ENCODE measurements around the gene SEC23IP.

SEC23IP gene

GRCh38 chr10:119980956-119981750 is 88.6 kb downstream of the SEC23IP start:
- ATAC-seq (replicated peaks), result no peak
- Mint-ChIP-seq H3K36me3 (ENCODE audit: insufficient read depth) (no peaks in the 10 kb centered on the region), H3K9me3 (no peaks in the 10 kb centered on the region), H3K27ac (no peak overlapping the region), H3K4me1 (ENCODE audit: low read depth in 2 of 2) (no peaks in the 10 kb centered on the region), H3K4me3 (no peak overlapping the region), H3K27me3 (peaks cover 22 to 29% of the 10 kb centered on the region in 2 donors)
- no peak for DNase-seq

GRCh38 chr10:119981826-119982225 is 89.3 kb downstream of the SEC23IP start:
- Mint-ChIP-seq H3K36me3 (ENCODE audit: insufficient read depth) (no peaks in the 10 kb centered on the region), H3K27me3 (peaks cover 17 to 22% of the 10 kb centered on the region in 2 donors), H3K4me1 (ENCODE audit: low read depth in 2 of 2) (no peaks in the 10 kb centered on the region), H3K27ac (no peak overlapping the region), H3K9me3 (no peaks in the 10 kb centered on the region), H3K4me3 (no peak overlapping the region)
- DNase-seq, result no peak
- no peak for ATAC-seq (replicated peaks)

- Mint-ChIP-seq H3K4me1 (ENCODE audit: low read depth in 2 of 2) (no peaks in the 10 kb centered on the region), H3K9me3 (no peaks in the 10 kb centered on the region), H3K27ac (no peak overlapping the region), H3K36me3 (ENCODE audit: insufficient read depth) (no peaks in the 10 kb centered on the region), H3K27me3 (peaks cover 41 to 47% of the 10 kb centered on the region in 2 donors), H3K4me3 (no peak overlapping the region)
- DNase-seq (no peak), ATAC-seq (replicated peaks) (no peak)
These were observed 95.8 kb downstream of the SEC23IP start for GRCh38 chr10:119988333-119988732.

- Mint-ChIP-seq H3K4me1 (ENCODE audit: low read depth in 2 of 2) (no peaks in the 10 kb centered on the region), H3K27ac (no peak overlapping the region), H3K9me3 (no peaks in the 10 kb centered on the region), H3K27me3 (peaks cover 37 to 43% of the 10 kb centered on the region in 2 donors), H3K36me3 (ENCODE audit: insufficient read depth) (no peaks in the 10 kb centered on the region), H3K4me3 (no peak overlapping the region)
- ATAC-seq (replicated peaks) (no peak), DNase-seq (no peak)
These were observed 97.4 kb downstream of the SEC23IP start for GRCh38 chr10:119989966-119990365.

GRCh38 chr10:119991066-119991465 is 98.5 kb downstream of the SEC23IP start:
- Mint-ChIP-seq H3K4me3 (no peak overlapping the region), H3K9me3 (peaks cover under 1 to 3% of the 10 kb centered on the region in 2 donors), H3K27me3 (peaks cover 44 to 54% of the 10 kb centered on the region in 2 donors), H3K36me3 (ENCODE audit: insufficient read depth) (no peaks in the 10 kb centered on the region), H3K27ac (no peak overlapping the region), H3K4me1 (ENCODE audit: low read depth in 2 of 2) (no peaks in the 10 kb centered on the region)
- no peak for ATAC-seq (replicated peaks)
- no peak for DNase-seq

- Mint-ChIP-seq H3K27ac (no peak overlapping the region), H3K36me3 (ENCODE audit: insufficient read depth) (no peaks in the 10 kb centered on the region), H3K4me1 (ENCODE audit: low read depth in 2 of 2) (no peaks in the 10 kb centered on the region), H3K4me3 (no peak overlapping the region), H3K27me3 (peaks cover 44 to 55% of the 10 kb centered on the region in 2 donors), H3K9me3 (peaks cover 6 to 7% of the 10 kb centered on the region in 2 donors)
- ATAC-seq (replicated peaks) (no peak), DNase-seq (no peak)
These were observed 99.3 kb downstream of the SEC23IP start for GRCh38 chr10:119991816-119992215.
